RCC 7860 (cell line): ENCODE measurements around the gene VSIG10L2.
"Not testable (repeated sequence)": the region's sequence is repeated elsewhere in the genome, so short reads cannot be mapped to it uniquely, and the experiment has no call there.

ENCODE experiments used
- DNase-seq: peaks from one replicate; pipeline ENCODE4 v3.0.0-alpha.2; 2015; ENCODE audit warnings: low spot score
- FAIRE-seq: peaks from 2 replicates; lab custom pipeline; 2012; peaks lifted over from hg19 to GRCh38; lab: Jason Lieb, UNC

VSIG10L2 gene

DNA sequence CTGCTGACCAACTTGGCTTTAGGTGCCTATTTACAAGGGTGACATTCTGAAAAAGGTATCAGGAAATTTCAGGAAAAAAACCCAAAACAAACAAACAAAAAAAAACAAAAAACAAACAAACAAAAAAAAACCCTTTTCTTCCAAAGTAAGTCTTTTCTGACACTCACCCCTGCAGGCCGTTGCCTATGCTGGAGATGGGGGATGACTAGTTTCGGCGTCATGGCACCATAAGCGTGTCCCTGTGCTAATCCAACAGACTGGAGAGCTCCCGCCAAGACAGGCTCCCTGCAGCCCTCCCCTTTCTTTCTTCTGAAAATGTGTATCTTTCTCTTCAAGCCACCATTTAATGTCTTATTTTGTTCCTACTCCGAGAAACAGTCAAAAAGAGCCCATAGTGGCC is 13.7 kb downstream of the VSIG10L2 start:
- FAIRE-seq (no peak), DNase-seq (no peak)

- FAIRE-seq: no peak
Observed at GRCh38 chr11:125959931-125960330, 14.1 kb downstream of the VSIG10L2 start.

DNA sequence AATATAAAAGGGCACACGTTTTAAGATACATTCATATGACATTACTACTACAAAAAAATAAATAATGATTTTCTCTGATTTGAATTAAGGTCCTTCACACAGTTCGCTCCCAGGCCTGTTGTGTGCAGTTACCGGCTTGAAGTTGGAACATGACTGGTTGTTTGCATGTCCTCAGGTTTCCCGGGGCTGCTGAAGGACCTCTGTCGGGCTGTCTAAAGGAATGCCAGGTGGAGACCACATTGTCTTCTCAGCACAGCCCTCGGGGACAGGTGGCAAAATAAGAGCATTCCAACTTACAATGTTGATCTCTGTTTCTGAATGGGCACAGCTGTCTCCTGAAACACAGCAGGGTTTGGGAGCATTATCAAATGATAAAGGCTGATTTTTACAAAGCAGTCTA is 14.9 kb downstream of the VSIG10L2 start:
- DNase-seq (no peak), FAIRE-seq (no peak)

More at GRCh38 chr11:125959931-125960330, 14.1 kb downstream of the VSIG10L2 start:
- DNase-seq: no peak

- FAIRE-seq (no peak), DNase-seq (no peak)
Observed at GRCh38 chr11:125967515-125967914, 21.7 kb downstream of the VSIG10L2 start.

- DNase-seq: no peak
Observed at GRCh38 chr11:125968354-125968753, 22.5 kb downstream of the VSIG10L2 start.

DNA sequence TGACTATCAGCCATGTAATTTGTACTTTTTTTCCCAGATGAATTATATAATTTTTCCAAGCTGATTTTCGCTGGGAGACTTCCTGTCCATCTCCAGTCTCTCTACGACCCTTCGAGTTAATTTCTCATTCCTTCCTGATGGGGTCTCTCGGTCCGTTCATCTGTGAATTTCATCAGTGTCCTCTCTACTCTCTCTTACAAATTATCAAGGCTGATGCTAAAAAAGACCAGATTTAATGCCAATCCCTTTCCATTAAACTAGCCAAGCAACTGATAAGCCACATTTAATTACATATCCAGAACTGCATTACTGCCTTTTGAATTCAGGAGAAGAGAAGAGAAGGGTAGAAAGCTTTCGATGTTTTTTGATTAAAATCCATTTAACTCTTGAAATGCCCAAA is 25.8 kb downstream of the VSIG10L2 start:
- DNase-seq (no peak), FAIRE-seq (no peak)

More at GRCh38 chr11:125968354-125968753, 22.5 kb downstream of the VSIG10L2 start:
- FAIRE-seq: no peak

DNA sequence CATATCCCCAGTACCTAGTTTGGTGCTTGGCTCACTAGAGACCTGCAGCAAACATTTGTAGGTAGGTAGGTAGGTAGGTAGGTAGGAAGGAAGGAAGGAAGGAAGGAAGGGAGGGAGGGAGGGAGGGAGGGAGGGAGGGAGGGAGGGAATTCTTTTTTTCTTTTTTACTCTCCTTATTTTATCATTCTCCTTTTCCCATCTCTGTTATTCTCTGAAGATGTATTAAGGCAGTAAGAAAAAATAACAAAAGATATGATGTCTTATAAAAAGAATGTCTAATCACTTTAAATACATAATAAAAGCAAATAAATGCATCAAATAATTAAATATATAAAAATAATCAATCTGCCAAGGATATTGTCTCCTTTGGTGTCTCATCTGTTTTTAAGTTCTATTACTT is 28.4 kb downstream of the VSIG10L2 start:
- no peak for FAIRE-seq
- DNase-seq: no peak

DNA sequence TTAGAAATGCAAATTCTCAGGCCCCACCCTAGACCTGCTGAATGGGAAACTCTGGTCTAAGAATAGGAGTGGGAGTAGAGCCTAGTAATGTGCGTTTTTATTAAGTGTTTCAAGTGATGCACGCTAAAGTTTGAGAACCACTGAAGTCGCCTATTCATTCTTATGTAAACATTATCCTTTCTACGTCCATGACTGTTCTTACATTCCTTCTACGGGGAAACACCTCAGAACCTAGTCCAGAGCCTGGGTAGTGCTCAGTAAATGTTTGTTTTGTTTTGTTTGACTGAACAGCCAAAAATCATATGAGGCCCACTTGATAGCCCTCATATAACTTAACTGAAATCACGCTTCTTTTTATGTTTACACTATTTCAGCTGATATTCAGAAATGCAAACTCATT is 29.8 kb downstream of the VSIG10L2 start:
- FAIRE-seq (no peak), DNase-seq (no peak)

GRCh38 chr11:125976156-125976555 is 30.3 kb downstream of the VSIG10L2 start:
- FAIRE-seq: no peak
- DNase-seq: no peak

GRCh38 chr11:125977333-125977732 is 31.5 kb downstream of the VSIG10L2 start:
- FAIRE-seq: no peak
- DNase-seq: no peak

- FAIRE-seq (no peak), DNase-seq (no peak)
Observed at GRCh38 chr11:125978181-125978716, 32.4 kb downstream of the VSIG10L2 start.

GRCh38 chr11:125978778-125979407 is 33.0 kb downstream of the VSIG10L2 start:
- no peak for DNase-seq
- FAIRE-seq: no peak

GRCh38 chr11:125979511-125979910 is 33.7 kb downstream of the VSIG10L2 start:
- no peak for DNase-seq
- no peak for FAIRE-seq

DNA sequence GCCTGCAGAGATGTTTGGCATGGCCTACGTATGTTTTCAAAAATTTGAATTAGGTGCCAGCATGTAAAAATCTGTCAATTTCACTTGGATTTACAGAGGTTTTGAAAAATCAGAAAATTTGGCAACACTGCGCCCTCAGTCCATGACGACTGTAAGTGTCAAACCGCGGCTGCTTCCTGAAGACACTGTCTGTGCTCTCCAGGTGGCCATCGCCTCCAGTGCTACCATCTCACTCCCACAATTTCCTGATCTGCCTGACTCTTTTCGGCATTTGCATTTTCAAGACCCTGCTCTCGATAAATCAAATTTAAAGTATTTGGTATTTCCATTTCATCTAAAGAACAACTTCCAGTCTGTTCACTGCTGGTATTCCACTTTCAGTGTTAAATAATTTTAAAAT is 34.6 kb downstream of the VSIG10L2 start:
- DNase-seq (no peak), FAIRE-seq (no peak)

DNA sequence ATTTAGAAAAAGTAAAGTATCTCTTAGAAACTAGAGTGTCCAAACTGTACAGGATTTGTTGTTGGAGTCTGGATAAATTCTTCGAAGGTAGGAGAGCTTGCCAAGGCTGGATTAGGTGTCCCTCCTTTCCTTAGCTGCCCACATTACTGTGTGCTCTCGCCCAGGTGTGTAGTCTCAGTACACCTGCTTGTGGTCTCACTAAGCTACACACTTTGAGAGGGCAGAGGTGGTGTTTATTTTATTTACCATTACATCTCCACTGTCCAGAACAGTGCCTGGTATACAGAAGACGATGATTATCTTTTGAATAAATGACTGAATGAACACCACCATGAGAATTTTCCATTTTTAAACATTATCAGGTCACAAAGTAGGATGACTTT is 36.5 kb downstream of the VSIG10L2 start:
- no peak for FAIRE-seq
- DNase-seq: no peak

DNA sequence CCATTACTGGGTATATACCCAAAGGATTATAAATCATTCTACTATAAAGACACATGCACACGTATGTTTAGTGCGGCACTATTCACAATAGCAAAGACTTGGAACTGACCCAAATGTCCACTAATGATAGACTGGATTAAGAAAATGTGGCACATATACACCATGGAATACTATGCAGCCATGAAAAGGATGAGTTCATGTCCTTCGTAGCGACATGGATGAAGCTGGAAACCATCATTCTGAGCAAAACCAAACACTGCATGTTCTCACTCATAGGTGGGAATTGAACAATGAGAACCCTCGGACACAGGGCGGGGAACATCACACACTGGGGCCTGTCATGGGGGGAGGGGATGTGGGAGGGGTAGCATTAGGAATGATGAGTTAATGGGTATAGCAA is 40.1 kb downstream of the VSIG10L2 start:
- DNase-seq, FAIRE-seq: not testable (repeated sequence)

DNA sequence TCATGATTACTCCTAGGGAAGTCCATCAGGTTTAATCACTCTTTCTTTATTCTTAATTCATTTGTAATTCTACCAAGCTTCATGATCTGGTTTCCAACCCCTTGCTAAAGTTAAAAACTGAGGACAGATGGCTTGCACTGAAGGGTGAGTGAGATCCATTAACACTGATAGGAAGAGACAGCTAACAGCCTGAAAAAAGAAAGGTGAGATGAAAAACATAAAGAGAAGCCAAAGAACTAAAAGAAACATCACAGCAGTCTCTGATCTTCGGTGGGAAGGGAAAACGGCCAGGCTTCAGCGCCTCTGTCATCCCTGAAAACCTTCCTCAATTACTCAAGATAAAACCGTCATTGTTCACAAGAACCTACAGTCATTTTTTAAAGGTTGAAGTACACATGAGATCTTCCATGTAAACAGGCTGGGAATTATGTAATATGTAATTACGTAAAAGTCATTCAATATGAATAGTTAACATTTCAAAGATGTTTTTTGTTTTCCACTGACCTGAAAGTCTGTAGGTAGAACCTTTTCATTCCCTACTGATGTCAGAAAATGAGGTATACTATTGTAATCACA is 41.3 kb downstream of the VSIG10L2 start:
- DNase-seq (no peak), FAIRE-seq (no peak)

GRCh38 chr11:125990244-125990643 is 44.4 kb downstream of the VSIG10L2 start:
- FAIRE-seq: no peak
- no peak for DNase-seq

DNA sequence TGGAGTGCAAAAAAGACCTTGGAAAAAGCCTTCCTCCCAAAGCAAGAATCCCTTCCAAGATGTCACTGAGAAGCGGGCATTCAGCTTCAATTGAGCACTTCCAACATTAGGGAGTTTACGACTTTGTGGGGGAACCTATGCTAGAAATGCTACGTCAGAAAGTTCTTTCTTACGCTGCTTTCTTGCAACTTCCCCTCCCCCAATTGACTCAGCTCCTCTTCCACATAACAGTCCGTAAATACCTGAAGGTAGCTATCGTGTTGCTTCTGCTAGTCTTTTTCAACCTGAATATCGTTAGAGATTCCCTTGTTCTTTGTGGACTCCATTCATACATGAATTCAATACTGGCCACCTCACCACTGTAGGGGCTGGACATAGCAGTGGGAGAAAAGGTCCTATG is 47.0 kb downstream of the VSIG10L2 start:
- DNase-seq: no peak
- FAIRE-seq: no peak

- DNase-seq (no peak), FAIRE-seq (no peak)
Observed at GRCh38 chr11:125994509-125994908, 48.7 kb downstream of the VSIG10L2 start.

DNA sequence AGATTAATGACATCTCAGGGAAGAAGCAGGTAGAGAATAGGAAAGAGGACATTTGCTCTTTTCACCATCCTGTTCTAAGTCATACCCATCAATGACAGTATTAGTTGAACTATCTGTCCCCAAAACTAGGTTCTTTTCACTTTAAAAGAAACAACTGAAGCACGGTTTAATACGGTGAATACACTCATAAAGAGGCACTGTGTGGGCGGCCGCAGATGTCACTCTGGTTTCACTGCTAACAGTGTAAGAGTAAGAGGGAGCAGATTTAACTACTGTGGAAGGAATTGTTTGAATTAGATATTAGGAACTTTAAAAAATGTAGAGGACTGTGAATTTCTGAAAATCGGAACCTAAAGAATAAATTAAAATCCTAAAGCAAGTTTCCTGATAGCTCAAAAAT is 49.5 kb downstream of the VSIG10L2 start:
- no peak for DNase-seq
- FAIRE-seq: no peak

DNA sequence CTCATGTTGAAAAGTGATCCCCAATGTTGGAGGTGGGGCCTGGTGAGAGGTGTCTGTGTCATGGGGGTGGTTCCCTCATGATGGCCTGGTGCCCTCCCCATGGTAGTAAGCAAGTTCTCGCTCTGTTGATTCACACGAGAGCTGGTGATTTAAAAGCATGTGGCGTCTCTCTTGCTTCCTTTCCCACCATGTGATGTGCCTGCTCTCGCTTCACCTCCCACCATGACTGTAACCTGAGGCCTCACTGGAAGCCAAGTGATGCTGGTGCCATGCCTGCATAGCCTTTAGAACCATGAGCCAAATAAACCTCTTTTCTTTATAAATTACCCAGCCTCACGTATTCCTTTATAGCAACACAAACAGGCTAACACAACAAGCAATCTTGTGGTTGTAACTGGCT is 52.4 kb downstream of the VSIG10L2 start:
- no peak for DNase-seq
- FAIRE-seq: no peak
